Type B pancreatic cell (in vitro differentiated cells): ENCODE results near the gene ACAP2. TPM values are rescaled to one million over a fixed set of nuclear protein-coding genes. Genes with fewer than 3 reads are reported as not detected.

ENCODE experiments used
- DNase-seq: peaks from one replicate; pipeline ENCODE4 v3.0.0; 2021; ENCODE audit warnings: mixed read lengths; ENCODE audit not compliant: unreplicated experiment; ENCODE audit errors: extremely low spot score
- H3K27ac Mint-ChIP-seq: 2 replicates; pipeline ENCODE4 v1.8.0; 2021; ENCODE audit warnings: mild to moderate bottlenecking, mixed read lengths
- H3K27me3 Mint-ChIP-seq: 2 replicates; pipeline ENCODE4 v1.8.0; 2021; ENCODE audit warnings: mixed read lengths
- H3K36me3 Mint-ChIP-seq: 2 replicates; pipeline ENCODE4 v1.8.0; 2021; ENCODE audit warnings: mixed read lengths
- H3K4me1 Mint-ChIP-seq: one replicate; pipeline ENCODE4 v1.8.0; 2021; ENCODE audit warnings: mixed read lengths; ENCODE audit not compliant: unreplicated experiment
- H3K4me3 Mint-ChIP-seq: 2 replicates; pipeline ENCODE4 v1.8.0; 2021; ENCODE audit warnings: mild to moderate bottlenecking, mixed read lengths
- H3K9me3 Mint-ChIP-seq: 2 replicates; pipeline ENCODE4 v1.8.0; 2021; ENCODE audit warnings: mixed read lengths
- total RNA-seq: library from RNA; stranded (reverse); gene quantifications from 2 replicates; pipeline ENCODE4 v1.2.1, GENCODE V29; 2021; ENCODE audit warnings: low replicate concordance
- TF ChIP-seq, protein P1 (sequence below): fragments of 200-600 bp; sonication (generic); conservative IDR thresholded peaks from 2 replicates; pipeline ENCODE4 v1.5.0; 2021; ENCODE audit warnings: antibody characterized with exemption, mild to moderate bottlenecking

Gene ACAP2
- total RNA-seq, 1 donor from 2014 or later: 36.6 TPM

DNA sequence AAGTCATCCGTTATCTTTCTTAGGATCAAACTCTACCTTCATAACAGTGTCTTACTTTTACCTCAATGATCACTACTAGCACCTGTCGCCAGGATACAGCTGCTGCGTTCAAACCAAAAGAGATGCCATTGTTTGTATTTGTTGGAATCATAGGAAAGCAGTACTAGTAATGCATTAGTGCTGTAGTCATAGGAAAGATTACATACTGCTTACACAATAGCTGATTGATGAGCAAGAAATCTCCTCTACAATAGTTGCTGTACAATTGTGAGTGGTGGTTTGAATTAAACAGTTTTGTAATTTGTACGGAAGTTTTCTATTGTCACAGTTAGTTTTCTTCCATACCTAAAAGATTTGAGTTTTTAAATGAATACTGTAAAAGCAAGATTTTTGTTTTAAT is 21.4 kb downstream of the ACAP2 start:
- DNase-seq: no peak
- no peak overlapping the region for H3K4me3 Mint-ChIP-seq
- H3K27ac Mint-ChIP-seq: no peak overlapping the region
- peaks cover 6% of the 10 kb centered on the region for H3K9me3 Mint-ChIP-seq
- TF ChIP-seq, protein P1, sequence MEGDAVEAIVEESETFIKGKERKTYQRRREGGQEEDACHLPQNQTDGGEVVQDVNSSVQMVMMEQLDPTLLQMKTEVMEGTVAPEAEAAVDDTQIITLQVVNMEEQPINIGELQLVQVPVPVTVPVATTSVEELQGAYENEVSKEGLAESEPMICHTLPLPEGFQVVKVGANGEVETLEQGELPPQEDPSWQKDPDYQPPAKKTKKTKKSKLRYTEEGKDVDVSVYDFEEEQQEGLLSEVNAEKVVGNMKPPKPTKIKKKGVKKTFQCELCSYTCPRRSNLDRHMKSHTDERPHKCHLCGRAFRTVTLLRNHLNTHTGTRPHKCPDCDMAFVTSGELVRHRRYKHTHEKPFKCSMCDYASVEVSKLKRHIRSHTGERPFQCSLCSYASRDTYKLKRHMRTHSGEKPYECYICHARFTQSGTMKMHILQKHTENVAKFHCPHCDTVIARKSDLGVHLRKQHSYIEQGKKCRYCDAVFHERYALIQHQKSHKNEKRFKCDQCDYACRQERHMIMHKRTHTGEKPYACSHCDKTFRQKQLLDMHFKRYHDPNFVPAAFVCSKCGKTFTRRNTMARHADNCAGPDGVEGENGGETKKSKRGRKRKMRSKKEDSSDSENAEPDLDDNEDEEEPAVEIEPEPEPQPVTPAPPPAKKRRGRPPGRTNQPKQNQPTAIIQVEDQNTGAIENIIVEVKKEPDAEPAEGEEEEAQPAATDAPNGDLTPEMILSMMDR: no peak
- H3K27me3 Mint-ChIP-seq: no peaks in the 10 kb centered on the region
- peaks cover 6% of the 10 kb centered on the region for H3K4me1 Mint-ChIP-seq
- H3K36me3 Mint-ChIP-seq: peaks cover 3% of the 10 kb centered on the region

DNA sequence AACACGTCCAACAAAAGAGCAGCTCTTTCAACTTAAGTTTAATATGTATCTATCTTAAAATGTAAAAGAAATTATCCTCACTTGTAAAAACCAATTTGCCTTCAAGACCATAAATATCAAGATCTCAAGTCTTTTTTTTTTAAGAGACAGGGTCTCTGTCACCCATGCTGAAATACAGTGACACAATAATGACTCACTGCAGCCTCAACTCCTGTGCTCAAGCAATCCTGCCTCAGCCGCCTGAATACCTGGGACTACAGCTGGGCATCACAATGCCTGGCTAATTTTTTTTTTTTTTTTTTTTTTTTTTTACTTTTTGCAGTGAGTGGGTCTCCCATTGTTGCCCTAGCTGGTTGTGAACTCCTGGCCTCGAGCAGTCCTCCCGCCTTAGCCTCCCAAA is 26.0 kb downstream of the ACAP2 start:
- no peak for DNase-seq
- TF ChIP-seq, protein P1: no peak

DNA sequence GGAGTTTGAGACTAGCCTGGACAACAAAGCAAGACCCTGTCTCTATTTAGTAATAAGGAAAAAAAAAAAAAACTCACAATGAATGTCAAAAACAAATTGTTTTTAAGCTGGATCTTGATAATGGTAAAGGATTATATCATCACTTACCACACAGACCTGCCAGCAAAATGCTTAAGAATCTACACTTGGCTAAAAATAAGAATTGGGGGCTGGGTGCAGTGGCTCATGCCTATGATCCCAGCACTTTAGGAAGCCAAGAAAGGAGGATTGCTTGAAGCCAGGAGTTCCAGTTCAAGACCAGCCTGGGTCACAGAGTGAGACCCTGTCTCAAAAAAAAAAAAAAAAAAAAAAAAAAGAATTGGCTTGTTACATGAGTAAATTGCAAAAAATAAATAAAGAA is 31.0 kb downstream of the ACAP2 start:
- Mint-ChIP-seq H3K9me3 (peaks cover 10% of the 10 kb centered on the region), H3K27ac (no peak overlapping the region), H3K27me3 (no peaks in the 10 kb centered on the region), H3K36me3 (peaks cover 16% of the 10 kb centered on the region), H3K4me3 (no peak overlapping the region), H3K4me1 (peaks cover 5% of the 10 kb centered on the region)
- TF ChIP-seq, protein P1: no peak
- no peak for DNase-seq

More for the DNA sequence above, 26.0 kb downstream of the ACAP2 start:
- no peak overlapping the region for H3K27ac Mint-ChIP-seq
- H3K27me3 Mint-ChIP-seq: no peaks in the 10 kb centered on the region
- no peaks in the 10 kb centered on the region for H3K9me3 Mint-ChIP-seq
- peaks cover 5% of the 10 kb centered on the region for H3K4me1 Mint-ChIP-seq
- H3K4me3 Mint-ChIP-seq: no peak overlapping the region
- H3K36me3 Mint-ChIP-seq: no peaks in the 10 kb centered on the region

DNA sequence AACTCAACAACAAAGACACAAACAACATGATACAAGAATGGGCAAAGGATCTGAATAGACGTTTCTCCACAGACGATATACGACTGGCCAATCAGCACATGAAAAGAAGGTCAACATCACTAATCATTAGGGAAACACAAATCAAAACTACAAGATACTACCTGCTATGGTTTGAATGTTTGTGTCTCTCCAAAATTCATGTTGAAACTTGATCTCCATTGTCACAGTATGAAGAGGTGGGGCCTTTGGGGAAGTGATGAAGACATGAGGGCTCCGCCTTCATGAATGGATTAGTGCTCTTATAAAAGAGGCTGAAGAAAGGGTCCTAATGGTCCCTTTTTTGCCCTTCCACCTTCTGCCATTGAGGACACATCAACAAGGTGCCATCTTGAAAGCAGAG is 32.3 kb downstream of the ACAP2 start:
- no peaks in the 10 kb centered on the region for H3K27me3 Mint-ChIP-seq
- H3K27ac Mint-ChIP-seq: no peak overlapping the region
- H3K36me3 Mint-ChIP-seq: peaks cover 16% of the 10 kb centered on the region
- H3K9me3 Mint-ChIP-seq: peaks cover 10% of the 10 kb centered on the region
- H3K4me1 Mint-ChIP-seq: peaks cover 5% of the 10 kb centered on the region
- DNase-seq: no peak
- no peak overlapping the region for H3K4me3 Mint-ChIP-seq
- TF ChIP-seq, protein P1: no peak

- Mint-ChIP-seq H3K4me1 (no peaks in the 10 kb centered on the region), H3K27me3 (no peaks in the 10 kb centered on the region), H3K36me3 (peaks cover 16% of the 10 kb centered on the region), H3K4me3 (no peak overlapping the region), H3K27ac (no peak overlapping the region), H3K9me3 (peaks cover 10% of the 10 kb centered on the region)
- DNase-seq: no peak
- TF ChIP-seq, protein P1: no peak
Measured at GRCh38 chr3:195407531-195408409, 35.0 kb downstream of the ACAP2 start.
